ENCODE results near the gene UBL7.

The UBL7 gene, protein sequence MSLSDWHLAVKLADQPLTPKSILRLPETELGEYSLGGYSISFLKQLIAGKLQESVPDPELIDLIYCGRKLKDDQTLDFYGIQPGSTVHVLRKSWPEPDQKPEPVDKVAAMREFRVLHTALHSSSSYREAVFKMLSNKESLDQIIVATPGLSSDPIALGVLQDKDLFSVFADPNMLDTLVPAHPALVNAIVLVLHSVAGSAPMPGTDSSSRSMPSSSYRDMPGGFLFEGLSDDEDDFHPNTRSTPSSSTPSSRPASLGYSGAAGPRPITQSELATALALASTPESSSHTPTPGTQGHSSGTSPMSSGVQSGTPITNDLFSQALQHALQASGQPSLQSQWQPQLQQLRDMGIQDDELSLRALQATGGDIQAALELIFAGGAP

GRCh38 chr15:74460871-74461846, at the start of gene UBL7:
Gene UBL7 (minus strand): TSS chr15:74461160. CDS start chr15:74458867, 2,293 bp downstream.
- TF ChIP-seq, protein P1, sequence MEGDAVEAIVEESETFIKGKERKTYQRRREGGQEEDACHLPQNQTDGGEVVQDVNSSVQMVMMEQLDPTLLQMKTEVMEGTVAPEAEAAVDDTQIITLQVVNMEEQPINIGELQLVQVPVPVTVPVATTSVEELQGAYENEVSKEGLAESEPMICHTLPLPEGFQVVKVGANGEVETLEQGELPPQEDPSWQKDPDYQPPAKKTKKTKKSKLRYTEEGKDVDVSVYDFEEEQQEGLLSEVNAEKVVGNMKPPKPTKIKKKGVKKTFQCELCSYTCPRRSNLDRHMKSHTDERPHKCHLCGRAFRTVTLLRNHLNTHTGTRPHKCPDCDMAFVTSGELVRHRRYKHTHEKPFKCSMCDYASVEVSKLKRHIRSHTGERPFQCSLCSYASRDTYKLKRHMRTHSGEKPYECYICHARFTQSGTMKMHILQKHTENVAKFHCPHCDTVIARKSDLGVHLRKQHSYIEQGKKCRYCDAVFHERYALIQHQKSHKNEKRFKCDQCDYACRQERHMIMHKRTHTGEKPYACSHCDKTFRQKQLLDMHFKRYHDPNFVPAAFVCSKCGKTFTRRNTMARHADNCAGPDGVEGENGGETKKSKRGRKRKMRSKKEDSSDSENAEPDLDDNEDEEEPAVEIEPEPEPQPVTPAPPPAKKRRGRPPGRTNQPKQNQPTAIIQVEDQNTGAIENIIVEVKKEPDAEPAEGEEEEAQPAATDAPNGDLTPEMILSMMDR (IDR thresholded peaks at IDR 0.05; ENCODE audit: borderline replicate concordance, insufficient read depth, low read depth, low read length), result no peak
- peak within 1 kb of the TSS; percentile 95 for H3K4me3 ChIP-seq (ENCODE audit: low read depth, low read length)

DNA sequence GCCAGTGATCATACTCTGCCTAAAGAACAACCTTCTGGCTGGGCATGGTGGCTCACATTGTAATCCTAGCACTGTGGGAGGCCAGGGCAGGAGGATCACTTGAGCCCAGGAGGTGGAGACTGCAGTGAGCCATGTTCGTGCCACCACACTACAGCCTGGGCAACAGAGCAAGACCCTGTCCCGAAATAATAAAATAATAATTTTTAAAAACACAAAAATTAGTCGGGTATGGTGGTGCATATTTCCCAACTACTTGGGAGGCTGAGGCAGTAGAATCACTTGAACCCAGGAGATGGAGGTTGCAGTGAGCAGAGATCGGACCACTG, 45.5 kb upstream of the UBL7 start:
- TF ChIP-seq, protein P1 (IDR thresholded peaks at IDR 0.05; ENCODE audit: borderline replicate concordance, insufficient read depth, low read depth, low read length), result no peak
- H3K4me3 ChIP-seq (ENCODE audit: low read depth, low read length), result no peak overlapping the region

DNA sequence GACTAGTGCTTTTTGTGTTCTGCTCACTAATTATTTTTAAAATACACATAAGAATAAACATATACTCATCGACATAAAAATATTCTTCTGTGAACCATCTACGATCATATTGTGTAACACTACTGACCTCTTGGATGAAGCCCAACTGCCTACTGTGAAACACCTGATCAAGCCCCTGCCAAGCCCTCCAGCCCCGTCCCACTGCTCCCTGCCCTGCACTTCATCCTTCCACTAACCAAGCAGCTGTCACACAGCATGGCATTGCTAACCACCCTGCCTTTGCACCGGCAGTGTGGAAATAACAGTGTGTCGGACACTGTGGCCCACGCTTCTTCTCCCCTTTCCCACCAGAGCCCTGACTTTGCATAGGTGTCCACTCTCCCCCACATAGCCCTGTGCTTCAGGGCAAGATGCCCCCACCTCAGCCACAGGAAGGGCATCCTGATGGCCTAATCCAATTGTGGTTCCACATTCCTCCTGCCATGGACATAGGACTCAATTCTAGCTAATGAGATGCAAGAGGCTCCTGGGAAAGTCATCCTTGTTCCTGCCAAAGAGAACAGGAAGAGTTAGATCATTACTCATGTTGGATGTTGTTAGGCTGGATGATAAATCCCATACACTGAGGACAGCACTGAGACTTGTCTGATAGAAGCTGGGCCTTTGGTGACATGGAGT, 45.0 kb upstream of the UBL7 start:
- TF ChIP-seq, protein P1 (IDR thresholded peaks at IDR 0.05; ENCODE audit: borderline replicate concordance, insufficient read depth, low read depth, low read length), result no peak
- no peak overlapping the region for H3K4me3 ChIP-seq (ENCODE audit: low read depth, low read length)

DNA sequence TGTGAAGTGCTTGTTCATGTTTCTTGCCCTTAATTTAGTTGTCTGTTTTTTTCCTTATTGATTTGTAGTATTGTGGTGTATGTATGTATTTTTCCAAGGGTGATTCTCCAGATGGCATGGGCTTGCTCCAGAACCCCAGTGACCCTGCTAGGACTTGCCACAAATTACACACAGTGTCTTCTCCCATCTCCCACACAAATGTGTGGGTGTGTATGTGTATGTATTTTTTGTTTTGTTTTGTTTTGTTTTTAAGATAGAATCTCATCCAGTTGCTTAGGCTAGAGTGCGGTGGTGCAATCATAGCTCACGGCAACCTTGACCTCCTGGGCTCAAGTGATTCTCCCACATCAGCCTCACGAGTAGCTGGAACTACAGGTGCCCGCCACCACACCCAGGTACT, 43.9 kb upstream of the UBL7 start:
- TF ChIP-seq, protein P1 (IDR thresholded peaks at IDR 0.05; ENCODE audit: borderline replicate concordance, insufficient read depth, low read depth, low read length), result no peak
- no peak overlapping the region for H3K4me3 ChIP-seq (ENCODE audit: low read depth, low read length)

GRCh38 chr15:74504418-74504817, 43.5 kb upstream of the UBL7 start:
- H3K4me3 ChIP-seq (ENCODE audit: low read depth, low read length), result no peak overlapping the region

GRCh38 chr15:74502301-74502700, 41.3 kb upstream of the UBL7 start:
- no peak overlapping the region for H3K4me3 ChIP-seq (ENCODE audit: low read depth, low read length)
- TF ChIP-seq, protein P1 (IDR thresholded peaks at IDR 0.05; ENCODE audit: borderline replicate concordance, insufficient read depth, low read depth, low read length), result no peak

More at GRCh38 chr15:74504418-74504817, 43.5 kb upstream of the UBL7 start:
- TF ChIP-seq, protein P1 (IDR thresholded peaks at IDR 0.05; ENCODE audit: borderline replicate concordance, insufficient read depth, low read depth, low read length), result no peak

Measured in GM12875 (cell line).